Stimulated activated CD4-positive, alpha-beta T cell treated with anti-CD3 and anti-CD28 coated beads, Interleukin-4, amount 100 ng/mL, for 4 hours (primary cell): ENCODE measurements around the gene ZNF764.
"Not testable (repeated sequence)": the region's sequence is repeated elsewhere in the genome, so short reads cannot be mapped to it uniquely, and the experiment has no call there.

Experiments used
- DNase-seq, 2 experiments: peaks; one replicate each; pipeline ENCODE4 v3.0.0-alpha.2; 2020

ZNF764 gene

GRCh38 chr16:30526137-30526822 is 31.9 kb downstream of the ZNF764 start, which contains the start of gene ZNF768:
Gene ZNF768, minus strand, starts transcription at chr16:30526566. Its CDS starts 153 bp downstream, at chr16:30526413.
- DNase-seq: peak in 1 of 2 experiments; percentile 48

- DNase-seq: no peak
Observed at GRCh38 chr16:30525844-30526136, 32.4 kb downstream of the ZNF764 start.

GRCh38 chr16:30524575-30525568 is 33.3 kb downstream of the ZNF764 start:
- DNase-seq: no peak

GRCh38 chr16:30523768-30524574 is 34.2 kb downstream of the ZNF764 start:
- no peak for DNase-seq

GRCh38 chr16:30522702-30523463 is 35.3 kb downstream of the ZNF764 start:
- DNase-seq: not testable (repeated sequence)

GRCh38 chr16:30521873-30522641 is 36.1 kb downstream of the ZNF764 start:
- DNase-seq: no peak

- no peak for DNase-seq
Observed at GRCh38 chr16:30521476-30521872, 36.7 kb downstream of the ZNF764 start.

GRCh38 chr16:30519120-30520049 is 38.8 kb downstream of the ZNF764 start:
- no peak for DNase-seq

- DNase-seq: no peak
Observed at GRCh38 chr16:30518552-30518951, 39.6 kb downstream of the ZNF764 start.

GRCh38 chr16:30515275-30515674 is 42.9 kb downstream of the ZNF764 start:
- no peak for DNase-seq

GRCh38 chr16:30511509-30511908 is 46.7 kb downstream of the ZNF764 start:
- no peak for DNase-seq

- DNase-seq: no peak
Observed at GRCh38 chr16:30510376-30510938, 47.7 kb downstream of the ZNF764 start.

- no peak for DNase-seq
Observed at GRCh38 chr16:30509081-30509765, 49.0 kb downstream of the ZNF764 start.
